NB4 (cell line): ENCODE results near the gene GTF2F1.
"Not testable (repeated sequence)": the region's sequence is repeated elsewhere in the genome, so short reads cannot be mapped to it uniquely, and the experiment has no call there.

ENCODE experiments used
- TF ChIP-seq, protein P1 (sequence below): IDR thresholded peaks from one replicate; pipeline ENCODE4 v1.5.1; 2012; ENCODE audit warnings: low read depth, low read length
- TF ChIP-seq, protein P2 (sequence below): IDR thresholded peaks from 2 replicates; pipeline ENCODE4 v1.6.1; 2011; ENCODE audit warnings: low read depth, low read length

DNA sequence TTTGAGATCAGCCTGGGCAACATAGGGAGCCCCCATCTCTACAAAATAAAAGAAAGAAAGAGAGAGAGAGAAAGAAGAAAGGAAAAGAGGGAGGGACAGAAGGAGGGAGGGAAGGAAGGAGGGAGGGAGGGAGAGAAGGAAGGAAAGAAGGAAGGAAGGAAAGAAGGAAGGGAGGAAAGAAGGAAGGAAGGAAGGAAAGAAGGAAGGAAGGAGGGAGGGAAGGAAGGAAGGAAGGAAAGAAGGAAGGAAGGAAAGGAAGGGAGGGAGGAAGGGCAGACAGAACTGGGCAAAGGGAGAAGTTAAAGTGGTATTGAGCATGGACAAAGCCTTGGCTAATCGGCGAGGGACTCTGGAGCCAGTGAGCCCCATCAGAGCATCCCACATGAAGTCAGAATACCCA, 43.7 kb downstream of the GTF2F1 start:
- TF ChIP-seq, protein P1, sequence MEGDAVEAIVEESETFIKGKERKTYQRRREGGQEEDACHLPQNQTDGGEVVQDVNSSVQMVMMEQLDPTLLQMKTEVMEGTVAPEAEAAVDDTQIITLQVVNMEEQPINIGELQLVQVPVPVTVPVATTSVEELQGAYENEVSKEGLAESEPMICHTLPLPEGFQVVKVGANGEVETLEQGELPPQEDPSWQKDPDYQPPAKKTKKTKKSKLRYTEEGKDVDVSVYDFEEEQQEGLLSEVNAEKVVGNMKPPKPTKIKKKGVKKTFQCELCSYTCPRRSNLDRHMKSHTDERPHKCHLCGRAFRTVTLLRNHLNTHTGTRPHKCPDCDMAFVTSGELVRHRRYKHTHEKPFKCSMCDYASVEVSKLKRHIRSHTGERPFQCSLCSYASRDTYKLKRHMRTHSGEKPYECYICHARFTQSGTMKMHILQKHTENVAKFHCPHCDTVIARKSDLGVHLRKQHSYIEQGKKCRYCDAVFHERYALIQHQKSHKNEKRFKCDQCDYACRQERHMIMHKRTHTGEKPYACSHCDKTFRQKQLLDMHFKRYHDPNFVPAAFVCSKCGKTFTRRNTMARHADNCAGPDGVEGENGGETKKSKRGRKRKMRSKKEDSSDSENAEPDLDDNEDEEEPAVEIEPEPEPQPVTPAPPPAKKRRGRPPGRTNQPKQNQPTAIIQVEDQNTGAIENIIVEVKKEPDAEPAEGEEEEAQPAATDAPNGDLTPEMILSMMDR, result not testable (repeated sequence)
- TF ChIP-seq, protein P2, sequence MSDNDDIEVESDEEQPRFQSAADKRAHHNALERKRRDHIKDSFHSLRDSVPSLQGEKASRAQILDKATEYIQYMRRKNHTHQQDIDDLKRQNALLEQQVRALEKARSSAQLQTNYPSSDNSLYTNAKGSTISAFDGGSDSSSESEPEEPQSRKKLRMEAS, result not testable (repeated sequence)
